DOHH2 (cell line): ENCODE data around the gene MBD6.

Experiments used
- CTCF ChIP-seq: fragments of 200-600 bp; sonication (generic); IDR thresholded peaks from one replicate; pipeline ENCODE4 v1.5.1; 2014; ENCODE audit warnings: antibody characterized with exemption, mild to moderate bottlenecking, low read depth, low read length; ENCODE audit not compliant: poor library complexity, severe bottlenecking
- EZH2phosphoT487 ChIP-seq: fragments of 200-600 bp; sonication (generic); IDR thresholded peaks from 2 replicates; pipeline ENCODE4 v1.6.1; 2017; ENCODE audit warnings: borderline replicate concordance, mild to moderate bottlenecking, antibody characterized with exemption, low read length, moderate library complexity, mixed read lengths

GRCh38 chr12:57529831-57530230 lies 7.2 kb downstream of the MBD6 start:
- TF ChIP-seq CTCF (no peak), EZH2phosphoT487 (no peak)
